ENCODE results near the gene MB.

MB gene

GRCh38 chr22:35611891-35612576 lies 5.1 kb downstream of the MB start:
- Histone ChIP-seq H3K9me3 (ENCODE audit: control insufficient read depth, insufficient read depth, low read depth, low read length) (no peaks in the 10 kb centered on the region), H3K27ac (ENCODE audit: extremely low read depth, low read depth, low read length) (no peak overlapping the region), H3K36me3 (ENCODE audit: control insufficient read depth in 2 of 2, insufficient read depth in 1 of 2, low read length in 2 of 2) (no peaks in the 10 kb centered on the region), H3K4me1 (ENCODE audit: control insufficient read depth, insufficient read depth, low read length) (no peaks in the 10 kb centered on the region), H3K4me3 (ENCODE audit: low read depth, low read length) (no peak overlapping the region)
- TF ChIP-seq ZFHX2 (tag by site-specific recombination; conservative IDR thresholded peaks at IDR 0.05) (peak; percentile 79; the same call in 1 of the 2 replicates), ELK4 (IDR thresholded peaks at IDR 0.05; ENCODE audit: borderline replicate concordance, low read depth, low read length) (no peak), SALL2 (tag by site-specific recombination; IDR thresholded peaks at IDR 0.05; ENCODE audit: borderline replicate concordance) (no peak), GFI1B (tag by site-specific recombination; IDR thresholded peaks at IDR 0.05) (no peak), CTCF (tag by site-specific recombination; IDR thresholded peaks at IDR 0.05) (no peak), KLF7 (tag by site-specific recombination; IDR thresholded peaks at IDR 0.05; ENCODE audit: borderline replicate concordance) (no peak), ZBTB21 (tag by site-specific recombination; IDR thresholded peaks at IDR 0.05) (no peak), ZNF777 (tag by site-specific recombination; IDR thresholded peaks at IDR 0.05; ENCODE audit: borderline replicate concordance) (no peak), ZNF366 (tag by site-specific recombination; conservative IDR thresholded peaks at IDR 0.05) (no peak), BCL6B (tag by site-specific recombination; IDR thresholded peaks at IDR 0.05) (no peak), EGR2 (tag by site-specific recombination; IDR thresholded peaks at IDR 0.05; ENCODE audit: low read depth) (peak; percentile 96; the same call in 1 of the 2 replicates), ZNF26 (tag by site-specific recombination; IDR thresholded peaks at IDR 0.05) (no peak), ZNF529 (tag by site-specific recombination; IDR thresholded peaks at IDR 0.05; ENCODE audit: insufficient replicate concordance) (no peak), ZNF558 (tag by site-specific recombination; IDR thresholded peaks at IDR 0.05) (no peak), ZNF501 (tag by site-specific recombination; IDR thresholded peaks at IDR 0.05) (no peak), ZNF830 (tag by site-specific recombination; IDR thresholded peaks at IDR 0.05; ENCODE audit: low read depth) (no peak), ZSCAN30 (tag by site-specific recombination; IDR thresholded peaks at IDR 0.05) (no peak)
- ChIA-PET POLR2A (interaction anchor here (0.5 to 1.2 kb wide), 2 partner anchors 9 to 918 kb away, joined by 3 to 7 read pairs; no protein-coding TSS in a partner anchor), CTCF (interaction anchor here (0.8 to 2.0 kb wide), 2 partner anchors 12 to 15 kb away, joined by 3 to 5 read pairs; no protein-coding TSS in a partner anchor)

GRCh38 chr22:35611200-35611890 lies 5.8 kb downstream of the MB start:
- ChIA-PET POLR2A (interaction anchor here (0.5 to 1.2 kb wide), 2 partner anchors 10 to 919 kb away, joined by 3 to 7 read pairs; no protein-coding TSS in a partner anchor), CTCF (interaction anchor here (0.8 kb wide), 1 partner anchor 16 kb away, joined by 3 read pairs; no protein-coding TSS in a partner anchor)
- Histone ChIP-seq H3K9me3 (ENCODE audit: control insufficient read depth, insufficient read depth, low read depth, low read length) (no peaks in the 10 kb centered on the region), H3K36me3 (ENCODE audit: control insufficient read depth in 2 of 2, insufficient read depth in 1 of 2, low read length in 2 of 2) (no peaks in the 10 kb centered on the region), H3K27ac (ENCODE audit: extremely low read depth, low read depth, low read length) (no peak overlapping the region), H3K4me1 (ENCODE audit: control insufficient read depth, insufficient read depth, low read length) (no peaks in the 10 kb centered on the region), H3K4me3 (ENCODE audit: low read depth, low read length) (no peak overlapping the region)
- TF ChIP-seq ZNF664 (tag by site-specific recombination; IDR thresholded peaks at IDR 0.05) (0 out of 2 replicates have a peak, but pooled peaks have one; percentile 34), KLF8 (tag by site-specific recombination; IDR thresholded peaks at IDR 0.05) (no peak), ZNF768 (tag by site-specific recombination; IDR thresholded peaks at IDR 0.05) (0 out of 2 replicates have a peak, but pooled peaks have one; percentile 43), ZIC2 (tag by site-specific recombination; IDR thresholded peaks at IDR 0.05) (peak; percentile 78)

Measured in HEK293 (cell line).